Epithelial cell of esophagus (primary cell): Measurements from ENCODE around the gene UPK2.
"Not testable (repeated sequence)": the region's sequence is repeated elsewhere in the genome, so short reads cannot be mapped to it uniquely, and the experiment has no call there.

Source experiments
- DNase-seq: peaks from one replicate; pipeline ENCODE4 v3.0.0; 2010; ENCODE audit warnings: low read depth
- H3K4me3 ChIP-seq: 2 replicates; pipeline ENCODE4 v1.5.1; 2011; ENCODE audit warnings: mild to moderate bottlenecking, low read length, control low read depth
- CTCF ChIP-seq: IDR thresholded peaks from 2 replicates; pipeline ENCODE4 v1.5.1; 2011; ENCODE audit warnings: low read depth, mild to moderate bottlenecking, low read length, control low read depth, inconsistent platforms; ENCODE audit not compliant: insufficient read depth; ENCODE audit errors: missing control alignments

Gene UPK2

DNA sequence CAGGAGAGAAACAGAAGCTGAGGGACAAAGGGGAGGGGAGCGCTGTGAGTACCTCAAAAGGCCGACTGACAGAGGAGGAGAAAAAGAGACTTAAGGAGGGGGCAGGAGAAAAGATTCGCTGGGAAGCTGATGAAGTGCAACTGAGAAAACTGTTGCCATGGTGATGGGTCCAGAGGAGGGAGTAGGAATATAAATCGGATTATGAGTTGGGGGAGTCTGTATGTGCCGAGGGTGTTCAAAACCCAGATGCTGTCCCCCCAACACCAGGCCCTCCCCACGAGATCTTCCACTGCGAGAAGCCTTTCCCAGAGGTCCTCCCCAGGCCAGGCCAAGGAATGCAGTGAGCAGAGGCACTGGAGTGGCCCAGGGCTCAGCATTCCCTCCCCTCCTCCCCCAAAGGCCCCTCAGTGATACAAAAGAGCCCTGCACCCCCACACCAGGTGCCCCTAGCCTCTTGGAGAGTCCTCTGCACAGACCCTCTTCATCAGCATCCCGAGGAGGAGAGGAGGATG, 16.6 kb upstream of the UPK2 start:
- DNase-seq, result no peak
- no peak for TF ChIP-seq CTCF
- H3K4me3 ChIP-seq, result no peak overlapping the region

DNA sequence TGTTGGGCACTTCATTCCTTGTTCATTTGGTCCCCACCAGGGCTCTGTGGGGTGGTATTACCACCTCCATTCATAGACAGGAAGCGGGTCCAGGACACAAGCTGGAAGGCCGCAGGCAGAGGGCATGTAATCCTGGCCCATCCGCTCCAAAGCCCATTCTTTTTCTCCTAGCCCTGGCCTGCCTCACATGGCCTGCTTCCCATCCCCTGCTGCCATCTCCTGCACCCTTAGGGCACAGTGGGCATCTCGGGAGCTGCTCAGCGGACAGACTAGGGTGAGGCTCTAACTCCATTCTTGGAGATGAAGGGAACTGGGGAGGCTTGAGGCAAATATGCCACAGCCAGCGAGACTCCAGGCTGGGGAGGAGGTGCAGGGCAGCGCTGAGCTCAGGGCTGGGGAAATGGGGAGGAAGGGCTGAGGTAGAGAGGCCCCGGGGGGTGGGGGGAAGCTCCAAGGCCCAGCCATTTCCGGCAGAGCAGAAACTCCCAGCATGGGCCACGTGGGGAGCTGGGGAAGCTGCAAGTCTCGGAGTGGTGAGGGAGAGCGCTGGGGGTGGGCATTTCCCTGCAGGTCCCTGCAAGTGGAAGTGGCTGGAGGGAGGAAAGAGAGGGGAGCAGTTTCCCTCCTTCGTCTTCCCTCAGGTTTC, 16.0 kb upstream of the UPK2 start:
- no peak for TF ChIP-seq CTCF
- no peak for DNase-seq
- H3K4me3 ChIP-seq, result no peak overlapping the region

GRCh38 chr11:118947091-118947490, 9.0 kb upstream of the UPK2 start:
- H3K4me3 ChIP-seq, result no peak overlapping the region
- no peak for TF ChIP-seq CTCF
- DNase-seq, result no peak

- H3K4me3 ChIP-seq, result no peak overlapping the region
- no peak for TF ChIP-seq CTCF
- DNase-seq, result no peak
Measured at GRCh38 chr11:118948000-118948399, 8.1 kb upstream of the UPK2 start.

GRCh38 chr11:118953265-118953664, 2.8 kb upstream of the UPK2 start:
- peak; percentile 17 for DNase-seq
- TF ChIP-seq CTCF, result no peak
- no peak overlapping the region for H3K4me3 ChIP-seq

DNA sequence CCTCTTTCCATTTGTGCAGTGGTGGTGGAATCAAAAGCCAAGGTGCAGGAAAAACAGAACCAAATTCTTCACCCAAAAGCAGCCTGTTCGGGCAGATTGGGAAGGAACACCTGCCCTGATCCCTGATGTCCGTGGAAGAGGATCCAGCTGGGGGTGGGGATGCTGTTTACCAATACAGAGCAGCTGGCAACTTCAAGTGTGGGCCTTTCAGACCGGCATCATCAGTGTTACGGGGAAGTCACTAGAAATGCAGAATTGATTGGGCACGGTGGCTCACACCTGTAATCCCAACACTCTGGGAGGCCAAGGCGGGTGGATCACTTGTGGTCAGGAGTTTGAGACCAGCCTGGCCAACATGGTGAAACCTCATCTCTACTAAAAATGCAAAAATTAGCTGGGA, 2.1 kb upstream of the UPK2 start:
- not testable (repeated sequence) for DNase-seq

GRCh38 chr11:118956847-118957469, 860 bp downstream of the UPK2 start:
- no peak for TF ChIP-seq CTCF
- DNase-seq, result no peak
- no peak overlapping the region for H3K4me3 ChIP-seq

More for the DNA sequence above, 2.1 kb upstream of the UPK2 start:
- not testable (repeated sequence) for H3K4me3 ChIP-seq
